NCI-H146 (cell line): ENCODE measurements around the gene CFLAR.
A peak's percentile ranks its signal among the peaks of the same experiment; 100 is the strongest.
"Not testable (repeated sequence)": the region's sequence is repeated elsewhere in the genome, so short reads cannot be mapped to it uniquely, and the experiment has no call there.

Source experiments
- DNase-seq: peaks from one replicate; lab custom pipeline; 2025; lab: John Stamatoyannopoulos, UW

Gene CFLAR

DNA sequence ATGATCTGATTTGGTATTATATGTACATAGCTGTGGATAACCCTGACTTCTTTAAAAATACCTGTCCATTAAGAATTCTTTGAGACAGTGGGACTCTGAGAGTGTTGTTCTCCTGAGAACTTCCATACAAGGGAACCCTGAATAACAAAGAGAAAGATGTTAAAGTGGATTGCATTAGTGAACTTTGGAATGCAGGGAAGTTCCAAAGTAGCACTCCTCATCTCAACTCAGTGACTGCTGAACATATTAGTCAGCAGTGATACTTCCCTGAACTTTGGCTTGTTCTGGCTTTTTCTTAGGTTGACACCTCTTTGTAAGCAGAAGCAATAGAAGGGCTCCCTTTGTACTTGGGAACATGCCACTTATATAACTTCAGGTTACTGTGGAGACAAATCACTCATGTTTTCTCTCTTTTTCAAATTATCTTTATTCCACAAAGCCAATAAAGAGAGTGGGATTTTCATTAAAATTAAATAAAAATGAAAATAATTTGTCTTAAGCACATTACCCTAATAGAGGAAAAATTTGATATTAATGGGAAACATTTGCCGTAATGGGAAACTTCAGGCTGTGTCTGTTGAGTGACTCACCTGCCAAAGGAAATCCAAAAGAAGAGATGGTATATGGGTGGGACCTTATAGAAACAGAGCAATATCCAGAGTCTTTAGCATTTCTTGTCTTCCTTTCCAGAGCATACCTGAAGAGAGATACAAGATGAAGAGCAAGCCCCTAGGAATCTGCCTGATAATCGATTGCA lies 33.3 kb downstream of the CFLAR start:
- DNase-seq: no peak

DNA sequence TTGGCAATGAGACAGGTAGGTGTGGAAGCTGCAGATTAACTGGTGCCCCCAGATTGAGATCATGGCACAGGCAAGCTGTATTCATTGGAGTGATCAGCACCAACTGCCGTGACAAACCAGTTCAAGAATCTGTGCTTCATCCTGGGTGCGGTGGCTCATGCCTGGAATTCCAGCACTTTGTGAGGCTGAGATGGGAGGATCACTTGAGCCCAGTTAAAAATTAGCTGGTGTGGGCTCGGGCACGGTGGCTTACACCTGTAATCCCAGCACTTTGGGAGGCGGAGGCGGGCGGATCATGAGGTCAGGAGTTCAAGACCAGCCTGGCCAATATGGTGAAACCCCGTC lies 33.8 kb downstream of the CFLAR start:
- not testable (repeated sequence) for DNase-seq

DNA sequence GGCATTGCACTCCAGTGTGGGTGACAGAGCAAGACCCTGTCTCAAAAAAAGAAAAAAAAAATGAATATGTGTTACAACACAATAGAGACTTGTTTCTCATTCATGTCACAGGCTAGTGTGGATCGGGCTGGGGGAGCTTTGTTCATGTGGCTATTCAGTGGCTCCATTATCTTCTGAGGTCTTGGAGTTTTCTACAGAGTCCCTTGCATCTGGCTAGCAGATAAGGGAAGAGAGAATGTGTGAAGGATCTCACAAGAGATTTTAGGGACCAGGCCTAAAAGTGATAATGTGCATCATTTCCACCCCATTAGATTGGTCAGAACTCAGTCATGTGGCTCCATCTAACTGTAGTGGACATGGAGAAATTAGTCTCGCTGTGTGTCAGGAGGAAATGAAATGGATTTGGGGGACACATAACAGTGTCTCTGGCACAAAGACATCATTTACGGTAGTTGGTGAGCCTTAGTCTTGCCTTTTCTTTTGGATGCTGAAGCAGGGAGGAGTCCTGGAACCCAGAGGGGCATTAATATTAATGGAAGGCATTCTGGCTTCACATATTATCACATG lies 34.6 kb downstream of the CFLAR start:
- no peak for DNase-seq

DNA sequence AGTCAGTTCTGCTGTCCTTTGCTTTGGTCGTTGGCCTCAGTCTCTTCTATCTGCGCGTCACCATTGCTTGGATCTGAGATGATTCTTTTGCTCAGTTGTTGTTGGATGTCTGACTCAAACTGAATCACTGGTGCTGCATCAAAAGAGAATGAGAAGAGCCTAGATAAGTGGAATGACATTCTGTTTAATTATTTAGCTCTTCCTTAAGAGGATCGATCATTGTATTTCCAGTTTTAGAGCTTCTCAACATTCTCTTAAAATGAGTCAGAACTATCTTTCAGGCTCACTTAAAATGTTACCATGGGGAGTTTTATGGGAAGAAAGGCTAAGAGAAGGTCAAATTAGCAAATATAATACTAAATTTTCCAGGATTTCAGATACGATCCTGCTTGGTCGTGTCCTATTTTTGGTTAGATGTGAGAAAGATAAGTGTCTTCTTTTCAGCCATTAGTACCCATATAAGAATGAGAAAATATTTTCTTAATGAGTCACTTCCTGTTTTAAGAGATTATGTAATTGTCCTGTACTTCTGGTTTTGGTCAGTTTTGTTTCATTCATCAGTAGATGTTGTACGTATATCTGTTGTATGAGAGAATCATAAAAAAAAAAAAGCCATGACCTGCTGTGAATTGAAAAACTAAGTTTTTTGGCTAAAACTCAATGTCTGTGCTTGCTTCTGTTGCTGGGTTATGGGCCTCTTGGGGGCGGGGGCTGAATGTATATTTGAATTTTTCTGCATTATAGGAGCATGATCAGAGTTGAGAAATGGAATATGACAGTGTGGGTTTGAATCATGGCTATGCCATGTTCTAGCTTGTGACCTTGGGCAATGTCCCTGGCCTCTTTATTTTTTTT lies 35.4 kb downstream of the CFLAR start:
- no peak for DNase-seq

DNA sequence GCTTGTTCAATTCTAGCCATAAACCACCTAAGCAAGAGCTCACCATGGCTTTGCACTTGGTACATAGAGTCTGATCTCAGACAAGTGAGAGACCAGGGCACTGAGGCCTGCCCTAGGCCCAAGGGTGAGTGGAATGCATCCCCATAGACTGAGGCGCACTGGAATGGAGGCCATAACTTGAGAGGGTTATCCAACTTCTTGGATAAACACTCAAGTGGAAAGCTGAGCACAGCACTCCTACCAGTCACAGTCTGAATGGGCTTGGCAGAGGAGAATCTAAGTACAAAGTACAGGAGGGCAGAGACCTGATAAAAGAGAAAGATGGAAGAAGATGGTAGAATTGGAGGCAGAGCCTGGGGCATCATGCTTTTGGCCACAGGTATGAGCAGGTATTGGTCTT lies 36.6 kb downstream of the CFLAR start:
- no peak for DNase-seq

DNA sequence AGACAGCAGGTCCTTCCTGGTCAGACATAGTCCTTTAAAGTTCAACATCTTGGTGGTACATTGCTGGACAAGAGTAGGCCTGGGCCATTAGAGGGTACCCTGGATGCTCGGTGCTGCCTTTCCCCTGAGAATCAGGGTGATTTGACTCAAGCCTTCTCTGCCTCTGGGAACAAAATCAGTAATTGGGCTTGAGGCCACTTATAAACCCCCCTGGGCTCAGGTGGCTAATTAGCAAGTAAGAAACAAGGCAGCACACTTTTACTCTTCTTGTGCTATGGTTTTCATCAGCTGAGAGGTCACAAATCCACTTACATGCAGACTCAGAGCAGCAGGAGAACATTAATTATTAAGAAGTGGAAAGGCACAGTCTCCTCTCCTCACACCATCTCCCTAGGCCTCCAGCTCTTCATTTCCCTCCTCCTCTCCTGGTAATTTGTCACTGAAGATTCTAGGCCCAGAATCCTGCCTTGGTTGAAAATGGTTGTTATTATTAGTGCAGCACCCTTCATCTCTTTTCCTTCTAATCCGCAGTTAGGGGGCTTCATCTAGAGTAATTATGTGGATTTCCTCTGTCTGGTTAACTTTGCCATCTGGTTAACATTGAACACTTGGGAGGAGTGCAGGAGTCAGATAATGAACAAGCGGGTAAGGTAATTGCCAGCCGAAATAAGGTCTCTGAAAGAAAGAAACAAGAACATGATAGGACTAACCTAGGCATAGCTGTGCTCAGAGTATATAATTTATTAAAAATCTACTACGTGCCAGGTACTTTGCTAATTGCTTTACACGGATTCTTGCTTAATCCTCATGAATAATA lies 37.2 kb downstream of the CFLAR start:
- DNase-seq: no peak

DNA sequence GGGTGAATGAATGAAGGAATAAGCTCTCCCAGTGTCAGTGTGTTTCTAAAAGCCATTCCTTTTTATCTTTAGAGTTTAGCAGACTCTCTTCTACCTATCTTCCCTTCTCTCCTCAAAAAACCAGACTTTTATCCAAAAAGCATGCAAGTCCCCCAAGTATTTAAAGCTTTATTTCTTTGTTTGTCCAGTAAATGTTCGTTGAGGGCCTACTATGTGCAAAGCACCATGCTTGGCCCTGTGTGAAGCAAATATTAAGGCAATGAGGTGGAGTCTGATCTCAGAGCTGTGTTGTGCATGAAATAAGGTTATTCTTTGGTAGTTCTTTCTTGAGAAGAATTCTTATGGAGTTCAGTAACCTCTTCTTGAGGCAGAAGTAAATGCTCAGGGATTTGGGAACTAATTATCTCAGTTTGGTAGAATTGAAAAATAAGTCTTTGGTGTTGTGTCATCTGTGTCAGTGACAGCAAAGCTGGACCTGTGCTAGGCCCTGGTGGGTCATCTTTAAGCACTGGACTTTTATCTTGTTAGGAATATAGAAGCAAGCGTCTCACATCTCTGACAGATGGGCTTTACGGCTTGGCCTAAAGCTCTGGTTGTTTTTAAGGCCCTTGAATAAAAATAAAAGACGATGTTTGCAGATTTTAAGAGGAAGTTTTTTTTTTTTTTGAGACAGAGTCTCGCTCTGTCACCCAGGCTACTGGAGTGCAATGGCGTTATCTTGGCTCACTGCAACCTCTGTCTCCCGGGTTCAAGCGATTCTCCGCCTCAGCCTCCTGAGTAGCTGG lies 38.8 kb downstream of the CFLAR start:
- no peak for DNase-seq

DNA sequence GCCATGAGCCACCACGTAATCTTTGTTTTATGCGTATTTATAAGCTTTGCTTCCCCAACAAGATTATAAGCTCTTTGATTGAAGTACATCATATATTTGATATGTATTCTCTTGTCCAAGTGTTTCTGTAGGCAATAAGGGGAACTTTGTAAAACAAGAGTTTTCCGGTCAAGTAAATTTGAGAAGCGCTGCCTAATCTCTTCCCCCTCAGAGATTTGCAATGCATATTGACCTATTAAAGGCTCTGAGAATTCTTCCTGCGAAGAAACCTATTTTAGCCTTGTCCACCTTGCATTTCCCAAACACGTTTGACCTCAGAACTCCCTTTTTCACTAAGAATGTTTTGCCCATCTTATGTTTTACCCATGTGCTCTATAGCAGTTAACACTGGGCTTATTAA lies 40.1 kb downstream of the CFLAR start:
- no peak for DNase-seq

DNA sequence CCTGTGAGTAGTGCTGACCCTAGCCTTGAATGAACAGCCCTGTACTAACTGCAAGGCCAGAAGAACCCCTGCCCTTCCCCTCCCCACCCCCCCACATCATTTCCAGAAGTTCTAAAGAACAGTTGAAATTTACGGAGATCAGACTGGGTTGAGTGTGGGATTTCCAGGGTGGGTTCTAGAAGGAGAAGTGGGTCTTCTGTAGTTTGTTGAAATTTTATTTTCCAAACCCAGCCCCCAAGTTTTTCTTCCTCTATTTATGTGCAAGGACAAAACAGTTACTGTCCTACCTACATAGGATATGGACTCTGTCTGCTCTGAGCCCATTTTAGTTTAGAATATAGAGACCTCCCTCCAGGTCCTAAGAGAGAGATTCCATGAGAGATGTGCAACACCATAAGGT lies 40.7 kb downstream of the CFLAR start:
- no peak for DNase-seq

DNA sequence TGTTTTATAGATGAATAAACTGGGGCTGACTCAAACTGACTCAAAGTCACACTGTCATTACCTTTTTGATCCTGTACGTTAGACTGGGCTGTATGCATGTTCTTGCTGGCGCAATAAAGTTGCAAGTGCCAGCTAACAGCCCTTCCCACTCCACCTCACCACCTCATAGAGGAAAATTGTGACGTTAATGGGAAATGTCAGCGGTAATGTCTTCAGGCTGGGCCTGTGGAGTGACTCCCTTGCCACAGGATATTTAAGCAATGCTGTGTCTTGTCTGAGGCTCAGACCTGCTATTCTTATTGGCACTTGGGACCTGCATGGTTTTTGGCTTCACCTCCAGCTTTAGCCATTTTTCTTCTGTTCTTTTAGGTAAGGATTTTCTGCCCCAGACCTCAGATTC lies 41.7 kb downstream of the CFLAR start:
- DNase-seq: no peak

DNA sequence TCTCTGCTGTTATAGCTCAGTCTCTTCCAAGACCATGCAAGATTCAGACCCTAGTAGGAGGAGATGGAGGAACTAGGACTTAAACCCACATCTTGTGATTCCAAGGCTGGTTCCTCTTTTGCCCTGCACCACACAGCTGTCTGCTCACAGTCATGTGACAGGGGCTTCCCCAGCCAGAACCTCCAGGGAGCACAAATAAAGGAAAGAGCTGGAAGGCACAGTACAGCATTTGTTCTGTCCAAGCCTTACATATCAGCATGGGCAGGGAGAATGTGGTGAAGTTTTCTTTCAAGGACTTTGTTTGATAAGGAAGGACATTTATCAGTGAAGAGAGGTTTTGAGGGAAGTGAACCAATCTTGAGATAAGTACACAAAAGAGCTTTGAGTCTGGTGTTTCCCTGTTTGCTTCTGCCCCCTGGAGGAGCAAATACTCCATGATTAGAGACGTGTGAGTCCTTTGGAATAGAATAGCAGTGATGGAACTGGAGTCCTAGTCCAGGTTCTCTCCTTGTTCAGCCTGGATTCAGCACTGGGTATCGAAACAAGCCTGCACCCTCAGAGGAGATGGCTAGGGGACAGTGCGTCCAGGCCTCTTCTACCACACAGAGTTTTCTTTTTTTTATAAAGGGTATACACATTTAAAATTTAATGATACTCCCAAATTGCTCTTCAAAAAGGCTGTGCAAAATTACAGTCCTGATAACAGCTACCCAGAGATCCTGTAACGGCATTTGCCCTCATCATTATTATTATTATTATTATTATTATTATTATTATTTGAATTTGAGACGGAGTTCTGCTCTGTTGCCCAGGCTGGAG lies 42.4 kb downstream of the CFLAR start:
- DNase-seq: peak; percentile 19

DNA sequence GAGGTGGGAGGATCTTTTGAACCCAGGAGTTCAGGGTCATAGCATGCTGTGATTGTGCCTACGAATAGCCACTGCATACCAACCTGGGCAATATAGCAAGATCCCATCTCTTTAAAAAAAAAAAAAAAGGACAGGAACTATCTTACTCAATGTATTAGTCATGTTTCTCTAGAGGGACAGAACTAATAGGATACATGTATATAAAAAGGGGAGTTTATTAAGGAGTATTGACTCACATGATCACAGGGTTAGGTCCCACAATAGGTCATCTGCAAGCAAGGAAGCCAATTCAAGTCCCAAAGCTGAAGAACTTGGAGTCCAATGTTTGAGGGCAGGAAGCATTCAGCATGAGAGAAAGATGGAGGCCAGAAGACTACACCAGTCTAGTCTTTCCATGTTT lies 48.2 kb downstream of the CFLAR start:
- DNase-seq: no peak

DNA sequence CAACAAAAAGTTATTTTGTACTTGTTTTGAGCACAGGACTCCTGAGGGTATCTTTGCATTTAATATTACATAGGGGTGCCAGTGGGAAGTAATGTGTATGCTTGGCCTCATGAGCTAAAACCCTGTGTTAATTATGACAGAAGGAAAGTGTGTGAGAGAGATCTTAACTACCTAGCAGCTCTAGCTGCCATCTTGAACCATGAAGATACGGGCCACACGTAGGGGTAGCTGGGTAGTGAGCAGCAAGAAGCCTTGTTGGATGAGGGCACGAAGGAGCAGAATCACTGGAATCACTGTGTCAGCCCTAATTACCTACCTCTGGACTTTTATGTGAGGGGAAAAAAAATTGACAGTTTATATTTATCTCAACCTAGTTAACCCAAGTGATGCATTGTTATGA lies 51.6 kb downstream of the CFLAR start:
- no peak for DNase-seq

DNA sequence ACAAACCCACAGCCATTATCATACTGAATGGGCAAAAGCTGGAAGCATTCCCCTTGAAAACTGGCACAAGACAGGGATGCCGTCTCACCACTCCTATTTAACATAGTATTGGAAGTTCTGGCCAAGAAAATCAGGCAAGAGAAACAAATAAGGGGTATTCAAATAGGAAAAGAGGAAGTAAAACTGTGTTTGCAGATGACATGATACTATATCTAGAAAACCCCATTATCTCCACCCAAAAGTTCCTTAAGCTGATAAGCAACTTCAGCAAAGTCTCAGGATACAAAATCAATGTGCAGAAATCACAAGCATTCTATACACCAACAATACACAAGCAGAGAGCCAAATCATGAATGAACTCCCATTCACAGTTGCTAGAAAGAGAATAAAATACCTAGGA lies 52.5 kb downstream of the CFLAR start:
- DNase-seq: not testable (repeated sequence)

DNA sequence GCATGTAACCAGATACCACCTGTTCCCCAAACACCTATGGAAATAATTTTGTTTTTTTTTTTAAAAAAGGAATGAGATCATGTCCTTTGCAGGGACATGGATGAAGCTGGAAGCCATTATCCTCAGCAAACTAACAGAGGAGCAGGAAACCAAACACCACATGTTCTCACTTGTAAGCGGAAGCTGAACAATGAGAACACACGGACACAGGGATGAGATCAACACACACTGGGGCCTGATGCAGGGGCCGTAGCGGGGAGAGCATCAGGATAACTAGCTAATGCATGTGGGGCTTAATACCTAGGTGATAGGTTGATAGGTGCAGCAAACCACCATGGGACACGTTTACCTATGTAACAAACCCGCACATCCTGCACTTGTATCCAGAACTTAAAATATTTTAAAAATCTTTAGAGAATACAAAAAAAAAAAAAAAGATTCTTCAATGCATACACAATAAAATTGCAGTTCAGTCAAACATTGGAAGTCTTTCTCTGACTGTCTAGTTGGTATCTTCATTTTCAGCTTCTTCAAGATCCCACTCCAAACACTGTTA lies 55.4 kb downstream of the CFLAR start:
- DNase-seq: peak; percentile 14

DNA sequence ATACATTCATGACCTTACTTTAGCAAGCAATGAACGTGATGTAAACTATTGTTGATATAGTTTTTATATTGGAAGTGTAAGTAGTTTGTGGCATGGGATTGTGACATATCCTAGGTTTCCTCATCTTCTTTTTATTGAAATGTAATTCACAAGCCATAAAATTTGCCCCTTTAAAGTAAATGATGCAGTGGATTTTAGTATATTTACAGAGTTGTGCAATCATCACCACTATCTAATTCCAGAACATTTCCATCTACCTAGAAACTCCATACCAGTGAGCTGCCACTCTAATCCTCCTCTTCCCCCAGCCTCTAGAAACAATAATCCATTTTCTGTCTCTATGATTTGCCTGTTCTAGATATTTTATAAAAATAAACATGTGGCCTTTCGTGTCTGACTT lies 56.3 kb downstream of the CFLAR start:
- DNase-seq: no peak

DNA sequence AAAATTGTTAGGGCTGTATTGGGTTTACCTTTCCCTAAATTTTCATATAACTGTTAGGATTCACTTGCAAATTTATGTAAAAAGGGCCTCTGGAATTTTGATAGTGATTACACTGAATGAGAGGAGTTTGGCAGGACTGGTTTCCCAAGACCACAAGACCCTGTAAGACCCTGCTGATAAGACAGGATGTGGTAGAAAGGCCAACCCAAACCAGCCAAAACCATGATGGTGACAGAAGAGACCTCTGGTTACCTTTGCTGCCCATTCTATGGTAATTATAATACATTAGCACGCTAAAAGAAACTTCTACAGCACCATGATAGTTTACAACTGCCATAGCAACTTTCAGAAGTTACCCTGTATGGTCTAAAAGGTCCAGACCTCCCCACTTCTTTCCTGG lies 58.7 kb downstream of the CFLAR start:
- no peak for DNase-seq

DNA sequence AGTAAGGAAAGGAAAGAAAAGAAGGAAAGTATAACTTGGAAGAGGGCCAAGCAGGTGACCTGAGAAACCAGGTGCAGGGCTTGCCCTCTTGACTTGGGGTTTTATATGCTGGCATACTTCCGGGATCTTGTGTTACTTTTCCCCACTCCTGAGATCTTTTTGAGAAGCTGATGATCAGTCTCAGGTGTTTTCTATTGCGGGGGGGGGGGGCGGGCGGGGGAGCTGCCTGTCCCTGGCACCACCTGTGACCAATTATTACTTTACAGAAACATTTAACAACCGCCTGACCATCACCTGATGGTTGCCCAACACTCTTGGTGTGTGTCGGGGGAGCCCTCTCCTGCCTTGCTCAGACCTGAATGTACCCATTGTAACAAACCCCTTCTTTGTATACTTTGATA lies 60.1 kb downstream of the CFLAR start:
- DNase-seq: no peak

DNA sequence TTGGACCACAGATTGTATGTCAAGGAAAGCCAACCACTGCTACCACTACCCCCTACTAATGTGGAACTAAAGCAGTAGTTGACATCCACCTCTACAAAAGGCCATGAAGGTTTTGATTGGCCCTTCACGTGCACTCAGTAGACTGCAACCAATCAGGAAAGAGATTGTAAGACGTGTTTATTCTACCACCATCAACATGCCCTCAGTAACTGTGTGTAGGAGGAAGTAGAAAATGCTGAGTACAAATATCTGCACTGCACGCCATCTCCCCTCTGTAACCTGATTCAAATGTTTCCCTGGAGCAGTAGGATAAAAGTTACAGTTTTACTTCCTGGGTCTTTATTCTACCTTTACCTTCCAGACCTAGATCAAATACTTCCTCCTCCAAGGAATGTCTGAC lies 64.0 kb downstream of the CFLAR start:
- DNase-seq: no peak

DNA sequence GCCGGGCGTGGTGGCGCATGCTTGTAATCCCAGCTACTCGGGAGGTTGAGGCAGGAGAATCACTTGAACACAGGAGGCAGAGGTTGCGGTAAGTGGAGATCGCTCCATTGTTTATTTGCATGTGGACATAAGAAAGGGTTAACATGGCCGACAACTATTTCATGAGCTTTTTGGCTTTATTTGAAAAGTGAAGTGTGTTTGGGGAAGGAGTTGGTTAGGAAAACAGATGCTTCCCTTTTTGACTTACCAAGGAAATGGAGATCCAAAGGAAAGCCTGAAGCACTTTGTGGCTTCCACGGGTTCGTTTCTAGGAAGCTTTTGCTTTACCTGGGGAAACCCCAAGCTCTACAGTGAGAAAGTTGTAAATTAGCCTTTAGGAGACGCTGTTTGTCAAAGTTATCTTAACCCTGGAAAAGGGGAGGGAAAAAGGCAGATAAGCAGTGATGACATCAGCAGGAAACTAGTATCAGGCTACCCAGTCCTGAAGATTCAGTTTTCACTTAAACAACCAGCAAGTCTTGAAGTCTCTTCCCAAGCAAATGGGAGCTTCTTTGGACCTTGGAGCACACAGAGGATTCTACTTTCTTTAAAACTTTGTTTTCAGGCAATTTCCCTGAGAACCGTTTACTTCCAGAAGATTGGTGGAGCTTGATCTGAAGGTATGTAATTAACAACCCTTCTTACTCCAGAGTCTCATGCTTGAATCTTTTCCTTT lies 66.8 kb downstream of the CFLAR start, which contains the start of gene CASP10:
Gene CASP10, plus strand, starts transcription at position 492 of the 715 bp plus-strand sequence. CDS start 2,637 bp downstream, outside the sequence.
- DNase-seq: no peak
